Panc1 (cell line): ENCODE results near the gene DNAH7. TPM values are rescaled to one million over a fixed set of nuclear protein-coding genes. Genes with fewer than 3 reads are reported as not detected.
A peak's percentile ranks its signal among the peaks of the same experiment; 100 is the strongest.

ENCODE experiments used
- ATAC-seq: fragments of 200-7000 bp; cut with Tn5 transposase; 2 replicates; pipeline ENCODE4 v1.9.1; 2020; ENCODE audit warnings: mild to moderate bottlenecking, moderate library complexity
- BruUV-seq: library from RNA; stranded (reverse); fragments of 400-500 nt; replicated peaks from 2 replicates; lab custom pipeline; 2021; lab: Mats Ljungman, UMichigan
- CTCF ChIA-PET: fragments of 300-600 bp; sonication (Branson Sonifier 250); formaldehyde crosslinking; loops from one replicate; lab custom pipeline; 2022; ENCODE audit warnings: antibody characterized with exemption; lab: Charles Lee
- POLR2A ChIA-PET: fragments of 300-600 bp; sonication (Branson Sonifier 250); formaldehyde crosslinking; loops from one replicate; lab custom pipeline; 2022; ENCODE audit warnings: antibody characterized with exemption; lab: Charles Lee
- DNase-seq: peaks from one replicate; pipeline ENCODE4 v3.0.0-alpha.2; 2010; ENCODE audit warnings: low read depth, low spot score
- H3K27ac ChIP-seq: 2 replicates; pipeline ENCODE4 v1.5.1; 2011; ENCODE audit warnings: mild to moderate bottlenecking, low read length, inconsistent platforms
- H3K27me3 ChIP-seq: fragments of 200-500 bp; sonication (Bioruptor generic); 2 replicates; pipeline ENCODE4 v1.6.0; 2014; ENCODE audit warnings: low read length, inconsistent platforms; ENCODE audit not compliant: control insufficient read depth, insufficient read depth
- H3K36me3 ChIP-seq: fragments of 200-500 bp; sonication (Bioruptor generic); 2 replicates; pipeline ENCODE4 v1.5.1; 2014; ENCODE audit warnings: inconsistent platforms, mild to moderate bottlenecking, low read length, moderate library complexity; ENCODE audit not compliant: control insufficient read depth, insufficient read depth
- H3K4me1 ChIP-seq: 2 replicates; pipeline ENCODE4 v1.5.1; 2011; ENCODE audit warnings: inconsistent platforms, mild to moderate bottlenecking, low read length, moderate library complexity; ENCODE audit not compliant: control insufficient read depth, insufficient read depth
- H3K4me3 ChIP-seq, 2 experiments: 2 replicates each; pipeline ENCODE4 v1.5.1; 2011 to 2012; ENCODE audit warnings: low read depth in 2 of 2, low read length in 2 of 2, mild to moderate bottlenecking in 2 of 2, inconsistent platforms in 1 of 2, moderate library complexity in 1 of 2
- H3K9me3 ChIP-seq: fragments of 200-500 bp; sonication (Bioruptor generic); 2 replicates; pipeline ENCODE4 v1.5.1; 2014; ENCODE audit warnings: low read depth, mild to moderate bottlenecking, inconsistent platforms, low read length, moderate library complexity; ENCODE audit not compliant: control insufficient read depth, insufficient read depth
- CTCF ChIP-seq: fragments of 450-650 bp; IDR thresholded peaks from 2 replicates; pipeline ENCODE4 v1.5.1; 2017; ENCODE audit warnings: mild to moderate bottlenecking
- POLR2AphosphoS5 ChIP-seq: IDR thresholded peaks from 2 replicates; pipeline ENCODE4 v1.6.1; 2012; ENCODE audit warnings: mild to moderate bottlenecking, low read depth, low read length, moderate library complexity
- REST ChIP-seq, 2 experiments: IDR thresholded peaks; 2 replicates each; pipeline ENCODE4 v1.6.1; 2011 to 2012; ENCODE audit warnings: low read depth in 2 of 2, control low read depth in 1 of 2, low read length in 1 of 2, mild to moderate bottlenecking in 1 of 2, moderate library complexity in 1 of 2; ENCODE audit not compliant: insufficient read depth in 1 of 2
- SIN3A ChIP-seq: IDR thresholded peaks from 2 replicates; pipeline ENCODE4 v1.6.1; 2012; ENCODE audit warnings: low read depth, mild to moderate bottlenecking, low read length, moderate library complexity, borderline replicate concordance; ENCODE audit not compliant: insufficient read depth
- in situ Hi-C: cut with HindIII; loops from 2 replicates; pipeline ENCODE4 v1.10.0; 2016; ENCODE audit warnings: low sequenced_read_pairs, low pct_unique_long_range_greater_than_20kb
- intact Hi-C: fragments of 100-400 bp; cut with micrococcal nuclease; formaldehyde crosslinking; loops from one replicate; pipeline ENCODE4 v1.10.0; 2022; ENCODE audit not compliant: unreplicated experiment
- total RNA-seq: library from RNA; stranded (reverse); gene quantifications from one replicate; pipeline ENCODE4 v1.2.1, GENCODE V29; 2021; ENCODE audit not compliant: unreplicated experiment

Gene DNAH7
- total RNA-seq, 1 experiment from 2014 or later: 0.98 TPM

GRCh38 chr2:195984923-195985726 is 83.5 kb downstream of the DNAH7 start:
- Histone ChIP-seq H3K9me3 (no peaks in the 10 kb centered on the region), H3K4me1 (no peaks in the 10 kb centered on the region), H3K27me3 (no peaks in the 10 kb centered on the region), H3K4me3 (no peak overlapping the region), H3K36me3 (no peaks in the 10 kb centered on the region), H3K27ac (no peak overlapping the region)
- in situ Hi-C loops (no loop called here), intact Hi-C loops (no loop called here)
- POLR2A ChIA-PET: no interaction called here
- TF ChIP-seq CTCF (no peak), POLR2AphosphoS5 (no peak), SIN3A (no peak), REST (IDR thresholded peaks at IDR 0.05; ENCODE audit: insufficient read depth in 1 of 2, low read depth in 2 of 2, low read length in 1 of 2) (no peak)
- ATAC-seq (peak; percentile 66; the same call in 1 of the 2 replicates), DNase-seq (no peak)
- BruUV-seq: no TSS peak
- CTCF ChIA-PET: no interaction called here

- Histone ChIP-seq H3K4me1 (no peaks in the 10 kb centered on the region), H3K4me3 (no peak overlapping the region), H3K9me3 (no peaks in the 10 kb centered on the region), H3K36me3 (no peaks in the 10 kb centered on the region), H3K27me3 (no peaks in the 10 kb centered on the region; the same call in 1 of the 2 replicates), H3K27ac (no peak overlapping the region)
- intact Hi-C loops: no loop called here
- TF ChIP-seq REST (IDR thresholded peaks at IDR 0.05; ENCODE audit: insufficient read depth in 1 of 2, low read depth in 2 of 2, low read length in 1 of 2): no peak
- TF ChIP-seq SIN3A: no peak
- TF ChIP-seq POLR2AphosphoS5: no peak
- DNase-seq (no peak), ATAC-seq (no peak)
- in situ Hi-C loops: no loop called here
- ChIA-PET POLR2A (no interaction called here), CTCF (no interaction called here)
- BruUV-seq: no TSS peak
These were observed 101.3 kb downstream of the DNAH7 start for GRCh38 chr2:195967336-195967735.
